NT2/D1 (cell line): ENCODE measurements around the gene CDC14A.

Experiments
- YY1 ChIP-seq: IDR thresholded peaks from 2 replicates; pipeline ENCODE4 v1.6.1; 2011; ENCODE audit not compliant: insufficient read length, insufficient read depth
- ZNF274 ChIP-seq: IDR thresholded peaks from 2 replicates; pipeline ENCODE4 v1.6.1; 2011; ENCODE audit warnings: mild to moderate bottlenecking, low read depth, low read length

DNA sequence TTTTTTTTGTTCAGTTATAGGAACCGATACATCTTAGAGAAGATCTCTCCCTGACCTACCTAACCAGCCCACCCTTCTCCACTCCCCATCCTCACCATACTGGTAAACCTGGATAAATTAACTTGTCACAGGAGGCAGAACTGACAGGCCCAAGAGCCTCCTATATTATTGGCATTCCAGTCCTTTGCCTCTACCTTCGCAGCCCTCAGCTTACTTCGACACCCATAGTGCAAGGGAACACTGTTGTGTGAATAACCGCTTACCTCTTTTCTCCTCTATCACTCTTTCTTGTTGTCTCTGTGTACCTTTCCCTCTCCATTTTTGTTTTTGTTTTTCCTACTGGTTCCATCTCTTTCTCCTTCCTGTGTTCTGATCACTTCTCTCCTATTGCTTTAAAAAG is 58.7 kb downstream of the CDC14A start:
- no peak for TF ChIP-seq YY1
- TF ChIP-seq ZNF274 = no peak
